ENCODE measurements around the gene BOD1L1.

GRCh38 chr4:13641084-13641483 lies 13.6 kb upstream of the BOD1L1 start:
- TF ChIP-seq POLR2A (IDR thresholded peaks at IDR 0.05) (no peak), CTCF (IDR thresholded peaks at IDR 0.05) (no peak)
